Thyroid gland (tissue), 4 donors: Measurements from ENCODE around the gene DYNLT1. TPM values are rescaled to one million over a fixed set of nuclear protein-coding genes. Genes with fewer than 3 reads are reported as not detected.

Experiments used
- DNase-seq, 2 donors: peaks; one replicate each; pipeline ENCODE4 v3.0.0-alpha.2; 2019
- H3K27ac ChIP-seq, 3 donors: fragments of 200-600 bp; sonication (generic); 1 replicate in 2 of 3; 2 replicates in 1 of 3; pipeline ENCODE4 v1.5.1; 2016 to 2019; ENCODE audit warnings: mild to moderate bottlenecking in 1 of 3, moderate library complexity in 1 of 3
- H3K27me3 ChIP-seq: fragments of 200-600 bp; sonication (generic); one replicate; pipeline ENCODE4 v1.5.1; 2019
- H3K36me3 ChIP-seq, 2 donors: fragments of 200-600 bp; sonication (generic); one replicate each; pipeline ENCODE4 v1.5.1; 2016 to 2019
- H3K4me1 ChIP-seq, 2 donors: fragments of 200-600 bp; sonication (generic); one replicate each; pipeline ENCODE4 v1.5.1; 2017 to 2019
- H3K4me3 ChIP-seq, 3 donors: fragments of 200-600 bp; sonication (generic); replicated peaks in 1 of 3; 1 replicate in 2 of 3; 2 replicates in 1 of 3; pipeline ENCODE4 v1.5.1; 2016; ENCODE audit warnings: mild to moderate bottlenecking in 1 of 3
- H3K9me3 ChIP-seq: fragments of 200-600 bp; sonication (generic); one replicate; pipeline ENCODE4 v1.5.1; 2017
- CTCF ChIP-seq, 6 experiments: fragments of 200-600 bp in 3 of 6; fragments of 450-650 bp in 3 of 6; sonication (generic) in 3 of 6; IDR thresholded peaks; one replicate each; pipeline ENCODE4 v1.5.1; 2016 to 2019; ENCODE audit warnings: antibody characterized with exemption in 6 of 6, mild to moderate bottlenecking in 2 of 6, inconsistent platforms in 1 of 6, moderate library complexity in 1 of 6
- POLR2A ChIP-seq, 2 donors: fragments of 450-650 bp; IDR thresholded peaks; one replicate each; pipeline ENCODE4 v1.6.1; 2017; ENCODE audit warnings: antibody characterized with exemption in 2 of 2, mild to moderate bottlenecking in 2 of 2, moderate library complexity in 1 of 2
- WGBS, 2 donors: methylation state at CpG; one replicate each; pipeline ENCODE4 v1.1.5; 2017; 5-methylcytosine and 5-hydroxymethylcytosine counted together
- intact Hi-C: fragments of 100-400 bp; cut with DNase I; formaldehyde crosslinking; loops from one replicate; pipeline ENCODE4 v1.15.1; 2023
- total RNA-seq, 4 donors: library from RNA; depleted of rRNA; stranded (reverse); fragments of >200 nt; gene quantifications; one replicate each; pipeline ENCODE4 v1.2.3, GENCODE V29; 2016

DYNLT1 gene
- total RNA-seq, 4 donors from 2014 or later: 76.6 to 113 (median 93.4) TPM

- no peaks in the 10 kb centered on the region for H3K9me3 ChIP-seq
- no peaks in the 10 kb centered on the region for H3K36me3 ChIP-seq
- intact Hi-C loops: no loop called here
- TF ChIP-seq POLR2A (IDR thresholded peaks at IDR 0.05) (no peak), CTCF (IDR thresholded peaks at IDR 0.05) (no peak)
- 66 to 68% methylated on average over 8 of the region's 8 CpGs for WGBS, 2 donors
- H3K4me1 ChIP-seq: peaks cover 86 to 93% of the 10 kb centered on the region in 2 donors
- no peaks in the 10 kb centered on the region for H3K27me3 ChIP-seq
- peak overlapping the region; percentile 87 to 92 (median 90) for H3K27ac ChIP-seq
- no peak for DNase-seq
- H3K4me3 ChIP-seq: no peak overlapping the region
Measured at GRCh38 chr6:158667360-158667981, 22.9 kb upstream of the DYNLT1 start.

GRCh38 chr6:158666628-158667359 is 22.3 kb upstream of the DYNLT1 start:
- H3K27ac ChIP-seq: peak overlapping the region; percentile 87 to 92 (median 90)
- no peaks in the 10 kb centered on the region for H3K9me3 ChIP-seq
- H3K4me1 ChIP-seq: peaks cover 89 to 94% of the 10 kb centered on the region in 2 donors
- no peaks in the 10 kb centered on the region for H3K27me3 ChIP-seq
- no peaks in the 10 kb centered on the region for H3K36me3 ChIP-seq
- peak; percentile 93 to 95 for DNase-seq
- intact Hi-C loops: no loop called here
- H3K4me3 ChIP-seq: no peak overlapping the region
- 27 to 47% methylated on average over 14 of the region's 14 CpGs for WGBS, 2 donors
- TF ChIP-seq CTCF (IDR thresholded peaks at IDR 0.05) (no peak), POLR2A (IDR thresholded peaks at IDR 0.05) (no peak)

GRCh38 chr6:158665332-158665731 is 20.8 kb upstream of the DYNLT1 start:
- intact Hi-C loops: no loop called here
- H3K27ac ChIP-seq: peak overlapping the region; percentile 87 to 92 (median 90)
- no peaks in the 10 kb centered on the region for H3K27me3 ChIP-seq
- peak in 1 of 2 donors; percentile 38 for DNase-seq
- no peaks in the 10 kb centered on the region for H3K9me3 ChIP-seq
- H3K36me3 ChIP-seq: no peaks in the 10 kb centered on the region
- no peak for TF ChIP-seq CTCF (IDR thresholded peaks at IDR 0.05)
- TF ChIP-seq POLR2A (IDR thresholded peaks at IDR 0.05): no peak
- peaks cover 87 to 91% of the 10 kb centered on the region in 2 donors for H3K4me1 ChIP-seq
- WGBS, 2 donors: 54 to 73% methylated on average over 14 of the region's 18 CpGs
- H3K4me3 ChIP-seq: no peak overlapping the region

- H3K9me3 ChIP-seq: no peaks in the 10 kb centered on the region
- intact Hi-C loops: no loop called here
- peak; percentile 73 for DNase-seq
- TF ChIP-seq CTCF (IDR thresholded peaks at IDR 0.05) (no peak), POLR2A (IDR thresholded peaks at IDR 0.05) (peak in 1 of 2 donors; percentile 32)
- H3K4me3 ChIP-seq: no peak overlapping the region
- H3K27ac ChIP-seq: peak overlapping the region; percentile 87 to 92 (median 90)
- WGBS, 2 donors: 17 to 31% methylated on average over 11 of the region's 11 CpGs
- no peaks in the 10 kb centered on the region for H3K27me3 ChIP-seq
- no peaks in the 10 kb centered on the region for H3K36me3 ChIP-seq
- H3K4me1 ChIP-seq: peaks cover 78 to 80% of the 10 kb centered on the region in 2 donors
Measured at GRCh38 chr6:158663625-158664165, 19.2 kb upstream of the DYNLT1 start.
